H1 (cell line): ENCODE results near the gene CCNY. TPM values are rescaled to one million over a fixed set of nuclear protein-coding genes. Genes with fewer than 3 reads are reported as not detected.

Experiments used
- CTCF ChIA-PET: fragments of 300-600 bp; sonication (Branson Sonifier 250); formaldehyde crosslinking; loops from one replicate; lab custom pipeline; 2021; ENCODE audit not compliant: partially characterized antibody; lab: Charles Lee
- POLR2A ChIA-PET: fragments of 300-600 bp; sonication (Branson Sonifier 250); formaldehyde crosslinking; loops from one replicate; lab custom pipeline; 2021; ENCODE audit warnings: inconsistent platforms; ENCODE audit not compliant: partially characterized antibody; lab: Charles Lee
- DNase-seq, 2 experiments: peaks; one replicate each; pipeline versions ENCODE4 v3.0.0 to v3.0.0-alpha.2; 2010 to 2022; ENCODE audit warnings: low spot score in 2 of 2, low read depth in 1 of 2, mixed read lengths in 1 of 2
- FAIRE-seq: peaks from 2 replicates; lab custom pipeline; 2011; peaks lifted over from hg19 to GRCh38; lab: Jason Lieb, UNC
- H2AFZ ChIP-seq: 2 replicates; pipeline ENCODE4 v1.8.1; 2012; ENCODE audit warnings: low read length, inconsistent platforms
- H2AK5ac ChIP-seq: 2 replicates; pipeline ENCODE4 v1.6.1; 2013; ENCODE audit warnings: low read depth, low read length
- H2BK120ac ChIP-seq: replicated peaks from 2 replicates; pipeline ENCODE3; 2013; ENCODE audit warnings: low read depth, low read length, inconsistent platforms
- H2BK12ac ChIP-seq: 2 replicates; pipeline ENCODE4 v1.6.1; 2013; ENCODE audit warnings: low read depth, low read length
- H2BK15ac ChIP-seq: 2 replicates; pipeline ENCODE4 v1.6.1; 2013; ENCODE audit warnings: low read length
- H2BK20ac ChIP-seq: 2 replicates; pipeline ENCODE4 v1.6.1; 2013; ENCODE audit warnings: low read length
- H2BK5ac ChIP-seq: 2 replicates; pipeline ENCODE4 v1.6.1; 2013; ENCODE audit warnings: low read depth, low read length
- H3K14ac ChIP-seq: 2 replicates; pipeline ENCODE4 v1.6.1; 2013; ENCODE audit warnings: inconsistent platforms; ENCODE audit not compliant: insufficient read length
- H3K18ac ChIP-seq: 2 replicates; pipeline ENCODE4 v1.6.1; 2013; ENCODE audit warnings: low read length; ENCODE audit errors: extremely low read depth
- H3K23ac ChIP-seq: 2 replicates; pipeline ENCODE4 v1.6.1; 2013; ENCODE audit warnings: inconsistent platforms; ENCODE audit not compliant: insufficient read length
- H3K23me2 ChIP-seq: 2 replicates; pipeline ENCODE4 v1.6.1; 2013; ENCODE audit warnings: low read depth, low read length
- H3K27ac ChIP-seq: 2 replicates; pipeline ENCODE4 v1.6.1; 2011; ENCODE audit warnings: low read depth, low read length, inconsistent platforms
- H3K27me3 ChIP-seq, 4 experiments: replicated peaks in 1 of 4; 1 replicate in 1 of 4; 2 replicates in 3 of 4; pipeline versions ENCODE4 v1.6.1 to v1.8.1; 2011 to 2013; ENCODE audit warnings: low read length in 3 of 4, mild to moderate bottlenecking in 3 of 4, inconsistent platforms in 2 of 4, mixed read lengths in 2 of 4, moderate library complexity in 1 of 4; ENCODE audit not compliant: control insufficient read depth in 3 of 4, insufficient read depth in 3 of 4; ENCODE audit errors: extremely low read depth in 1 of 4
- H3K36me3 ChIP-seq, 4 experiments: 2 replicates each; pipeline versions ENCODE4 v1.6.1 to v1.8.1; 2011 to 2013; ENCODE audit warnings: mild to moderate bottlenecking in 4 of 4, low read length in 3 of 4, moderate library complexity in 2 of 4, control low read depth in 1 of 4, inconsistent platforms in 1 of 4; ENCODE audit not compliant: insufficient read depth in 4 of 4, control insufficient read depth in 2 of 4
- H3K4ac ChIP-seq: replicated peaks from 2 replicates; pipeline ENCODE3; 2013; ENCODE audit warnings: low read length, low read depth, mixed read lengths, inconsistent platforms; ENCODE audit not compliant: insufficient read length
- H3K4me1 ChIP-seq, 4 experiments: replicated peaks in 1 of 4; 1 replicate in 1 of 4; 2 replicates in 3 of 4; pipeline versions ENCODE4 v1.6.1 to v1.8.1; 2011 to 2013; ENCODE audit warnings: low read length in 3 of 4, inconsistent platforms in 2 of 4, mixed read lengths in 1 of 4; ENCODE audit not compliant: insufficient read depth in 4 of 4, control insufficient read depth in 3 of 4
- H3K4me2 ChIP-seq, 2 experiments: 2 replicates each; pipeline versions ENCODE4 v1.6.1 to v1.8.1; 2011 to 2013; ENCODE audit warnings: low read depth in 2 of 2, low read length in 2 of 2, control low read depth in 1 of 2, inconsistent platforms in 1 of 2, mild to moderate bottlenecking in 1 of 2; ENCODE audit not compliant: insufficient read depth in 1 of 2
- H3K4me3 ChIP-seq, 4 experiments: fragments of 200-600, 300-600 bp in 1 of 4; sonication (generic), shearing (Covaris generic), sonication (Bioruptor Twin) in 1 of 4; 2 replicates each; pipeline versions ENCODE4 v1.5.1 to v1.8.1; 2011 to 2016; ENCODE audit warnings: low read length in 4 of 4, low read depth in 3 of 4, control low read depth in 2 of 4, inconsistent platforms in 2 of 4, mild to moderate bottlenecking in 2 of 4, mixed read lengths in 1 of 4, moderate library complexity in 1 of 4; ENCODE audit not compliant: insufficient read depth in 2 of 4; ENCODE audit errors: extremely low read depth in 1 of 4
- H3K56ac ChIP-seq: replicated peaks from 2 replicates; pipeline ENCODE3; 2013; ENCODE audit warnings: low read depth, mild to moderate bottlenecking, mixed read lengths, low read length, inconsistent platforms; ENCODE audit not compliant: insufficient read length
- H3K79me1 ChIP-seq: 2 replicates; pipeline ENCODE4 v1.6.1; 2013; ENCODE audit warnings: low read depth, low read length, control low read depth
- H3K79me2 ChIP-seq, 2 experiments: 2 replicates each; pipeline versions ENCODE4 v1.6.1 to v1.8.1; 2012 to 2013; ENCODE audit warnings: low read length in 2 of 2, mild to moderate bottlenecking in 2 of 2, inconsistent platforms in 1 of 2; ENCODE audit not compliant: insufficient read depth in 2 of 2, control insufficient read depth in 1 of 2
- H3K9ac ChIP-seq, 4 experiments: replicated peaks in 1 of 4; 1 replicate in 1 of 4; 2 replicates in 3 of 4; pipeline versions ENCODE4 v1.6.1 to v1.8.1; 2011 to 2013; ENCODE audit warnings: low read depth in 3 of 4, low read length in 3 of 4, control low read depth in 2 of 4, mild to moderate bottlenecking in 2 of 4, moderate library complexity in 2 of 4, inconsistent platforms in 1 of 4; ENCODE audit errors: extremely low read depth in 1 of 4
- H3K9me3 ChIP-seq, 2 experiments: 2 replicates each; pipeline versions ENCODE4 v1.6.1 to v1.8.1; 2012 to 2013; ENCODE audit warnings: mild to moderate bottlenecking in 2 of 2, moderate library complexity in 2 of 2, control low read depth in 1 of 2, inconsistent platforms in 1 of 2, low read depth in 1 of 2, low read length in 1 of 2, mixed read lengths in 1 of 2; ENCODE audit not compliant: insufficient read depth in 2 of 2
- H4K20me1 ChIP-seq, 2 experiments: replicated peaks in 1 of 2; 2 replicates each; pipeline versions ENCODE3 to v1.8.1; 2011 to 2013; ENCODE audit warnings: inconsistent platforms in 2 of 2, low read length in 2 of 2, mild to moderate bottlenecking in 1 of 2; ENCODE audit not compliant: insufficient read depth in 2 of 2, control insufficient read depth in 1 of 2
- H4K5ac ChIP-seq: 2 replicates; pipeline ENCODE4 v1.6.1; 2013; ENCODE audit warnings: low read length, low read depth, mixed read lengths, inconsistent platforms; ENCODE audit not compliant: insufficient read length
- H4K8ac ChIP-seq: 2 replicates; pipeline ENCODE4 v1.8.0; 2013; ENCODE audit warnings: mild to moderate bottlenecking, moderate library complexity, low read length, inconsistent platforms; ENCODE audit not compliant: insufficient read depth; ENCODE audit errors: extremely low read depth
- H4K91ac ChIP-seq: replicated peaks from 2 replicates; pipeline ENCODE3; 2013; ENCODE audit warnings: low read length, mixed read lengths, inconsistent platforms; ENCODE audit not compliant: insufficient read length
- ASH2L ChIP-seq: fragments of 200-600, 300-600 bp; sonication (generic); IDR thresholded peaks from one replicate; pipeline ENCODE4 v1.7.1; 2017; ENCODE audit warnings: low read length
- ATF2 ChIP-seq: IDR thresholded peaks from 2 replicates; pipeline ENCODE4 v1.6.1; 2012; ENCODE audit warnings: low read length, inconsistent platforms
- CHD1 ChIP-seq: IDR thresholded peaks from 2 replicates; pipeline ENCODE4 v1.6.1; 2012; ENCODE audit warnings: low read depth, low read length, improper control_type of control experiment
- FOSL1 ChIP-seq: IDR thresholded peaks from 2 replicates; pipeline ENCODE4 v1.6.1; 2011; ENCODE audit warnings: mild to moderate bottlenecking, low read depth, low read length, moderate library complexity; ENCODE audit not compliant: insufficient read depth
- JUN ChIP-seq: IDR thresholded peaks from 2 replicates; pipeline ENCODE4 v1.6.1; 2011; ENCODE audit warnings: low read depth, mild to moderate bottlenecking, improper control_type of control experiment, low read length
- JUND ChIP-seq: IDR thresholded peaks from 2 replicates; pipeline ENCODE4 v1.6.1; 2011; ENCODE audit warnings: mild to moderate bottlenecking, improper control_type of control experiment, low read length
- WGBS, 2 experiments: shearing (Covaris generic) in 1 of 2; methylation state at CpG; one replicate each; pipeline versions ENCODE4 v1.1.6 to v1.1.7; 2013 to 2015; ENCODE audit warnings: low lambda C conversion rate in 2 of 2, mixed read lengths in 2 of 2, inconsistent platforms in 1 of 2, low coverage in 1 of 2, missing lambda C conversion rate in 1 of 2; ENCODE audit not compliant: insufficient replicate concordance in 2 of 2, insufficient coverage in 1 of 2, insufficient read length in 1 of 2; ENCODE audit errors: extremely low coverage in 1 of 2, missing lambda C conversion rate in 1 of 2; 5-methylcytosine and 5-hydroxymethylcytosine counted together
- polyA plus RNA-seq, 7 experiments: library from polyadenylated mRNA; depleted of rRNA in 3 of 7; stranded (reverse) in 5 of 7; unstranded in 2 of 7; fragments of >200 nt in 5 of 7; fragments of 200-250 nt in 2 of 7; gene quantifications; 1 replicate in 5 of 7; 2 replicates in 1 of 7; 4 replicates in 1 of 7; pipeline versions ENCODE4 v1.2.1 to v1.2.3, GENCODE V29; 2011 to 2013; ENCODE audit warnings: missing spikeins in 2 of 7, mixed read lengths in 2 of 7
- total RNA-seq: library from RNA; stranded (reverse); fragmentation: NEBNext Ultra II Directional; extraction: Animal tissue kit (Norgen Biotek cat#: 25700); gene quantifications from 2 replicates; pipeline ENCODE4 v1.2.1, GENCODE V29; 2021

CCNY gene
- total and polyA plus RNA-seq, 2 of the 8 experiments (the other 6 are each of a cell fraction or from before 2014, with no cell fraction given) = 25.3 to 68.2 TPM

GRCh38 chr10:35456784-35457183 is 120.5 kb downstream of the CCNY start:
- H3K56ac ChIP-seq = no peak overlapping the region
- H3K36me3 ChIP-seq = no peaks in the 10 kb centered on the region; a peak in 1 of 8 replicates
- ChIA-PET CTCF (interaction anchor here (1.0 to 2.5 kb wide), 2 partner anchors 13 to 18 kb away, joined by 3 to 10 read pairs; no protein-coding TSS in a partner anchor), POLR2A (no interaction called here)
- H4K20me1 ChIP-seq = peaks cover 0 to 3% of the 10 kb centered on the region in 2 experiments
- no peak overlapping the region for H3K18ac ChIP-seq
- H4K5ac ChIP-seq = no peak overlapping the region
- H2BK120ac ChIP-seq = no peak overlapping the region
- H3K9ac ChIP-seq = no peak overlapping the region
- H3K23ac ChIP-seq = no peak overlapping the region
- no peaks in the 10 kb centered on the region for H3K23me2 ChIP-seq
- peaks cover 0 to 27% (median 16%) of the 10 kb centered on the region in 4 experiments; a peak in 6 of 7 replicates for H3K4me1 ChIP-seq
- FAIRE-seq (no peak), DNase-seq (no peak)
- WGBS, 2 experiments = 90% methylated on average over 4 of the region's 4 CpGs; no CpG with 5 or more reads in 1 of the 2 experiments
- no peak overlapping the region for H3K4ac ChIP-seq
- H2AFZ ChIP-seq = no peak overlapping the region
- H3K4me2 ChIP-seq = no peak overlapping the region
- no peaks in the 10 kb centered on the region for H3K27me3 ChIP-seq
- H4K91ac ChIP-seq = no peak overlapping the region
- no peak overlapping the region for H3K27ac ChIP-seq
- H3K79me1 ChIP-seq = peaks cover 9% of the 10 kb centered on the region
- no peak overlapping the region for H2AK5ac ChIP-seq
- no peak overlapping the region for H3K14ac ChIP-seq
- TF ChIP-seq ATF2 (no peak), ASH2L (no peak), CHD1 (no peak), FOSL1 (no peak), JUND (no peak), JUN (no peak)
- TF ChIP-seq, all 59 proteins: peak for 0
- Histone ChIP-seq H2BK20ac (no peak overlapping the region), H2BK5ac (no peak overlapping the region), H2BK12ac (no peak overlapping the region), H4K8ac (no peak overlapping the region), H3K79me2 (peaks cover 2 to 74% of the 10 kb centered on the region in 2 experiments; a peak in 3 of 4 replicates), H3K4me3 (no peak overlapping the region), H3K9me3 (no peaks in the 10 kb centered on the region), H2BK15ac (no peak overlapping the region)
